ENCODE measurements around the gene SEC62.

The SEC62 gene

DNA sequence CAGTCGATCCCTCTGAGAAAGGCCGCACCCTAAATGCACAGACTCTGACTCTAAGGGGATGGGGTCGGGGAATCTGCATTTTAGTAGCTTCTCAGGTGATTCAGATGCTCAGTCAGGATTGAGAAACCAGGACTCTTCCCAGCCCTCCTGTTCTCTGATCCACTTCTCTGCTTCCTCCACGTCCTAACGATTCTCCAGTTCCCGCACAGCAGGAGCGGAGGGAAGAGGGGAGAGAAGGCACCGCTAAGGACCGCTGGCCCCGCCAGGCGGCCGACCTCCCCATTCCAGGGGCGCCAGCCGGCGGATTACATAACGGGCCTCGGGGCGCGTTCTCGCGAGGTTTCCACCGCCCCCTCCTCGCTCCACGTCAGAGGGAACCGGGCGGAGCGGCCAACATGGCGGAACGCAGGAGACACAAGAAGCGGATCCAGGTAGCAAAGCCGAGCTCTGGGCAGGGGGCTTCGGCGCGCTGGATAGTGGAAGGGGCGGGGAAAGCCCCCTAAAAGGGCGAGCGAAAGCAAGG is at the start of gene SEC62:
Gene SEC62, plus strand, starts transcription at position 380 of the 523 bp plus-strand sequence. Its CDS starts 16 bp downstream, at position 396.
- peak; percentile 93 for DNase-seq

DNA sequence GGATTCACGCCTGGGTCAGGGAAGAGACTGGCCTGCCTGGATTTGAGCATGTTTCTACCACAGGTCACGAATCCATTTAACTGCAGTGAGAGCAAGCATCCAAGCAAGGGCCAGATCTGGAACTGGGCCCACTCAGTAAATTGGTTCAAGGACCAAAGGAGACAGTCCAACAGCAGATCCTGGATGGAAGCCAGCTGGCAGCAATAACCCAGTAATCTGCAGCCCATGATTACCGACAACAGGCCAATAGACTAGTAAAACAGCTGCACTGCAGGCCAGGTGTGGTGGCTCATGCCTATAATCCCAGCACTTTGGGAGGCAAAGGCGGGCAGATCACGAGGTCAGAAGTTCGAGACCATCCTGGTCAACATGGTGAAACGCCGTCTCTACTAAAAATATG is 43.4 kb upstream of the SEC62 start:
- no peak for DNase-seq

DNA sequence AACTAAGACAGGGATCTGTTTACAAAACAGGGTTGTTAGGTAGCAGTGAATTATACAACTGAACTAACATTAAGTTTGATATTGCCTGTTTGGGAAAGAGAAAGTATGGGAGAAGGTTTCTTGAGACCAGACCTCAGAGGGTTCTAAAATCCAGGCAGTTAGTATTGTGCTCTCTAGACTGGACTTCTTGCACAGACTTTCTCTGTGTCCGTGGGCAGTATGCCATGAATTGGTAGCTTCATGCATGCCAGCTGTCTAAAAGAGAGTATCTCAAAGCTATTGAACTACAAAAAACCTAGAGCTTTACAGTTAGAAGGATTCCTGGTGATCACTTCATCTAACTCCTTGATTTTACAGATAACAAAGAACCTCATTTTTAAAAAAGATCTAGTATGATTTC is 42.8 kb upstream of the SEC62 start:
- DNase-seq: no peak

- DNase-seq: peak; percentile 34
Measured at GRCh38 chr3:169929830-169930519, 36.6 kb upstream of the SEC62 start.

- no peak for DNase-seq
Measured at GRCh38 chr3:169930843-169931242, 35.8 kb upstream of the SEC62 start.

DNA sequence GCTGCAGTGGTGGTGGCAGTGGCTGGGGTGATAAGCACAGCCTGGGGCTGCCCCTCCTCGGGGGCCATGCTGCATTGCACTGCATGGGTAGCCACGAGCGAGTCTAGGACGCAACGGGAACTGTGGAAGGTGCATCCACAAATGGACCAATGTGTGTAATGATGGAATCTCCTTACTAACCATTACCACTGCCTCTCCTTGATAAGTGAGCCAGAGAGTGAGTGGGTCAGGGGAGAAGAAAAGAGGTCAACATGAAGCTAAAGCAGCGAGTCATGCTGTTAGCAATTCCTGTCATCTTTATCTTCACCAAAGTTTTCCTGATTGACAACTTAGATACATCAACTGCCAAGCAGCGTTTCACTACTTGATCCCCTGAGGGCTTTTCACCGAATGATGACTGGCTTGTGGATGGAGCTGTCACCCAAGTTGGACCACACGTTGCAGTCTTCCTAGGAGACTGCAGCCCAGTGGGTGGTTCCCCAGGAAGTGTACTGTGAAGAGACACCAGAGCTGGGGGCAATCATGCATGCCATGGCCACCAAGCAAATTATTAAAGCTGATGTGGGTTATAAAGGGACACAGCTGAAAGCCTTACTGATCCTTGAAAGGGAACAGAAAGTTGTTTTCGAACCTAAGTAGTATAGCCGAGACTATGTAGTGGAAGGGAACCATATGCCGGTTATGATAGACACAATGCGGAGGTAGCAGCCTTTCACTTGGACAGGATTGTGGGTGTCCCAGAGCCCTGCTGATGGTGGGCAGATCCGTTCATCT is 34.7 kb upstream of the SEC62 start:
- peak; percentile 58 for DNase-seq

DNA sequence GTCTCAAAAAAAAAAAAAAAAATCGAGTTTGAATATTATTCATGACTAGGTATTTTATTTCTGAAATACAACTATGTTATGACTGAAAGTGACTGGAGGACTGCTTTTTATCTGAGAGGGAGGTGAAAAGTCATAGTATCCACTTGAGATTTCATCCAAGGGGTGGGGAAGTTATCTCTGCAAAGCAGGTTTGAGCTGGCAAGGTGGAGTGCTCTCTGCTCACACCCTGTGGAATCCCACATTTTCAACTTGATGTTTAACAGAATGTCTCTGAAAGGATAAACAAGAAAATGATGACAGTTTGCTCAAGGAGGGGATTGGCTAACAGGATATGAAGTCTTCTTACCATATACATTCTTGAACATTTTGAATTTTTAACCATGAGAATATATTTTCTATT is 27.3 kb upstream of the SEC62 start:
- DNase-seq: no peak

DNA sequence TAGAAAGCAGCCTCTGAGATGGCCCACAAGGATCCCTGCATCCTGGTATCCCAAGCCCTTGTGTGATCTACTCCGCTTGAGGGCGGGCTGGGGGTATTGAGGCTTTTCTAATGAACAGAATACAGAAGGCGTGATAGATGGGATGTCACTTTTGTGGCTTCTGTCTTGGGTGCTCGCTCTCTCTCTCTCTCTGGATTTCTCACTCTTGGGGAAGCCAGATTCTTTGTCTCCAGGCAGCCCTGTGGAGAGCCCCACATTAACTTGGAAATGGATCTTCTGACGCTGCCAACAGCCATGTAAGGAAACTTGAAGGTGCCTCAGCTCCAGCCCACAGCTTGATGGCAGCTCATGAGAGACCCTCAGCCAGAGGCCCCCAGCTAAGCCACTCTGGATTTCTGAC is 26.9 kb upstream of the SEC62 start:
- DNase-seq: no peak

DNA sequence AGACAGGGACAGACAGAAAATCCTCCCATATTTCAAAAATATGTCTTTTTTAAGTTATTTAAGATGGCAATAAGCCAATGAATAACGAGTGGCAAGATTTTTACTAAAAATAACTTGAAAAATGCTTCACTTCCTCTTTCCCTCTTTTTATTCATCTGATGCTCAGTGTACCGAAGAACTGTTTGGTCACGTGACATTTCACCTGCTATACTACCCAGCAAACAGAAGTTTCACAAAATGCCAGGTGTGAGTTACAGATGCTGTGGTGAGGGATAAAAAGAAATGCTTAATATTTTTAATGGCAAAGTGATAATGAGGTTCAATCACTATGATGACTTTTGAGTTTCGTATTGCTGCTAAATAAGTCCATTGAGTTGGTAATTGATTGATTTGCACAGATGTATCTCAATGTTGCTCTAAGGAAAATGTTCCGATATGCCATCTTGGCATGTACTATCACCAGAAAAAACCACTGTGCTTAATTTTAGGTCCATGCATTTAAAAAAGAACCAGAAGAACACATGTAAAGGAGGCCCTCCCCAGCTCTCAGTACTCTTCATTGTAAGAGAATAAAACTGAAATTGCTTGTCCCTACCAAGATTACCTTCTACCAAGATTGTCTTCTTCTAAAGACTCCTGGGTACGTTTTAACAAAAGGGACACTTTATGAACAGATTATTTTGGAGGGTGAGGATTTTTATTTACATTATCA is 26.0 kb upstream of the SEC62 start:
- DNase-seq: peak; percentile 24

- peak; percentile 85 for DNase-seq
Measured at GRCh38 chr3:169945313-169945712, 21.3 kb upstream of the SEC62 start.

DNA sequence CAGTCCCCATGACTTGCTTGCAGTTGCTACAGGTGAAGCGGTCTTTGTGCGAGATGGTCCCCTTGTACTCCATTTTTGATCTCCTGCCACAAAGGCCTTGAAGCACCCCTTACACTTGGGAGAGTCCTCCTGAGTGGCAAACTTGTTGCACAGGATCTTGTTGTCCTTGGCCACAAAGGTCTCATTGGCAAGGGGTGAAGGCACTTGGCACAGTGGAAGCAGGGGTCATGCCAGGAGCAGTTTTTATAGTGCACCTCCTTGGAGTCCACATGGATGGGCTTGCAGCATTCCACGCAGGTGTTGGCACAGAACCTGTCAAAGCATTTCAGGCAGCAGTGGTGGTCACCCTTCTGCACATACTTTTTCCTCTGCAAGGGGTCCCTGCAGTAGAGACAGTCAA is 20.3 kb upstream of the SEC62 start:
- DNase-seq: no peak

DNA sequence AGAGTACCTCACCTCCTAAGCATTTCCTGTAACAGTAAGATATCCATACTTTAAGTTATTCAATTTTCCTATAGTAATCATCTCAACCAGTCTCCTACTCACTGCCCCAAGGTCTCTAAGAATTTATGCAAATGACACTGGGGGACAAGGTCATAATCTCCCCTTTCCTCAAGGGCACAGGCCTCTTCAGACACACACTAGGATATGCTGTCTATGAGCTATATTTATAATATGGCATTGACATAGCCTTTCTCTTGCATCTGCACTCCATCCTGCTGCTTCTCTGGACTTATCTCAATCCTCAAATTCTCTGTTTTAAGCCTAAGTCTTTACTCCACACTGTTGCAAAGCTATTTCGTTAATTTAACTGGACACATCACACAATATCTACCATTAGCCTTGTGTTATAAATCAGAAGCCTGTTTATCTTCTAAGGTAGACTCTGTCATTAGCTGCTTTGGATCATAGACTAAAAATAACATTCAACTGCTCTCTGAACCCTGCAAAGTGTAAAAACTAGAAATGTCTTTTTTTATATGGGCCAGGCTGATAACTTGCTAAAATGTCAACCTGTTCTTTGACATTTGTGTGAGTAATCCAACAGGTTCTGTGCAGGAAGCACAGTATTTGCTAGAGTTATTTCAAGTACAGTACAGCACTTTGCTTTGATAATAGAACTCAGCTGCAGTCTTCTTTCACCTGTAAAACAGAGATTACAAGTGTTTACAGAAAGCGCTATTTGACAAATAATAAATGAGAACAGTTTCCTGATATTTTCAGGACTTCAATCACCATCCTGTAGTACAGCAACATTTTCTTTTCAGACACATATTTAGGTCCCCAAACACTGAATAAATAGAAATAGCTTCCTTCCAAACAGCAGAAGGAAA is 17.8 kb upstream of the SEC62 start:
- DNase-seq: no peak

GRCh38 chr3:169952045-169952444 is 14.6 kb upstream of the SEC62 start:
- no peak for DNase-seq

GRCh38 chr3:169953462-169954141 is 13.0 kb upstream of the SEC62 start:
- DNase-seq: no peak

GRCh38 chr3:169954142-169954756 is 12.4 kb upstream of the SEC62 start:
- DNase-seq: no peak

DNA sequence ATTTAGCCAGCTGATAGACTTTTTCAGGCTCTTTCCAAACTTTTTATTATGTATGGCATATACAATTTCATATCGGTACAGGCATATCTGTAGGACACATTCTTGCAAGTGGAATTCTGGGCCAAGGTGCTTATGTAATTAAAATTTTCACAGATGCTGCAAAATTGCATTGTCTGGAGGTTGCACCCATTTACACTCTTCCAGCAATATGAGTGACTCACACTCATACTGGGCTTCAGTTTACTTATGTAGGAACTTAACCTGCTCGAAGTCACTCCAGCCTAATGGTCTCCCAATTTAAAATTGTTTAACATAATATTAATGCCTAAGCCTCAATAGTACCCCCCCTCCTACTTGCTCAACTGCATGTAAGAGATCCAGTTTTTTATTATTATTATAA is 11.2 kb upstream of the SEC62 start:
- no peak for DNase-seq

- DNase-seq: no peak
Measured at GRCh38 chr3:169964176-169964575, 2.4 kb upstream of the SEC62 start.

GRCh38 chr3:169965562-169966427 is 812 bp upstream of the SEC62 start:
- no peak for DNase-seq

DNA sequence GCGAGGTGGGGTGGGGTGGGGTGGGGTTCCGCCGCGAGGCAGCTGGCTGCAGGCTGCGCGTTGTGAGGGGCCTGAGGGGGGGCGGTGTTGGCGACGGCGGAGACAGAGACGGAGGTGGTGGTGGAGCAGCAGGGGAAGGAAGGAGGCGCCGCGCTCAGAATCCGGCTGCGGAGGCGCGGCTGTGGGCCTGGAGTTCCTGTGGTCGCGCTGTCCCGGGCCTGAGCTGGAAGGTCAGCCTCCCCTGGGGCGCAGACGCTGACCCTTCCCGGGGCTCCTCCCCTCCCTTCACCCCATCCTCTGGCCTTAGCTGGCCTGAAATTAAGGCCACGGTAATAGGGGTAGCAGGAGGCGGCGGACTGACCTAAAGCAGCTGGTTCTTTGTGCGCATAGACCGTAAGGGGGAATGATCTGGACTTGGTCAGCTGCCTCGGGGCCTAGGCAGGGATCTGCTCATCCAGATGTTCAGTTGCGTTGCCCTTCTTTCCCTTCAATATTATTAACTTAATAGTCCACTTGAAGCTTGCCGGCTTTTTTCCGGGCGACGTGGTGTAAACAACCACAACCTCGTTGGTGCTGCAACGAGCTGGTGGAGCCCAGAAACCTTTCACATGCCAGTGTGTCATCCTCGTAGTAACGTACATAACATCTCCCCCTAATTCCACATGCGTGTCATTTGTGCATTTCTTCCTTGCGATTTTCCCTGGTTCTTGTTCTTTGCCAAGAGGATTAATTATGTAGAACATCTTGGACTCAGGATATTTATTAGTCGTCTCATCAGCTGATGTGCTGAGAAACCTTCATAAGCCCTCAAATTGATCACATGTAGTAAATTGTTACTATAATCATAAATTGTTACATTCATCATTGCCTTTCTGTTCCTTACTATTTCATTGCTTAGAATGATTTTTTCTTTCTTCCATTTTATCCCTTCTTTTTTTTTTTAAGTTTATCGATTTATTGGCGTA is 626 bp downstream of the SEC62 start:
- peak; percentile 30 for DNase-seq

All from CD4-positive, alpha-beta T cell treated with Interleukin-15 for 1 hour (primary cell).